Left lobe of liver (tissue), 2 donors: Measurements from ENCODE around the gene SPRED2. TPM values are rescaled to one million over a fixed set of nuclear protein-coding genes. Genes with fewer than 3 reads are reported as not detected.

Source experiments
- ATAC-seq: fragments of 200-7000 bp; cut with Tn5 transposase; one replicate; pipeline ENCODE4 v1.9.1; 2020; ENCODE audit warnings: mild to moderate bottlenecking, moderate library complexity
- DNase-seq: peaks from one replicate; pipeline ENCODE4 v3.0.0-alpha.2; 2020; ENCODE audit warnings: low spot score
- total RNA-seq: library from RNA; stranded (reverse); gene quantifications from one replicate; pipeline ENCODE4 v1.2.1, GENCODE V29; 2021
- donor health status: DM: no; HTN: no; CAD: no; lungs with moderate emphysema.
- donor health status: DM: no; HTN: yes; CAD: no.

Gene SPRED2
- total RNA-seq, 1 donor from 2014 or later = 17.3 TPM

DNA sequence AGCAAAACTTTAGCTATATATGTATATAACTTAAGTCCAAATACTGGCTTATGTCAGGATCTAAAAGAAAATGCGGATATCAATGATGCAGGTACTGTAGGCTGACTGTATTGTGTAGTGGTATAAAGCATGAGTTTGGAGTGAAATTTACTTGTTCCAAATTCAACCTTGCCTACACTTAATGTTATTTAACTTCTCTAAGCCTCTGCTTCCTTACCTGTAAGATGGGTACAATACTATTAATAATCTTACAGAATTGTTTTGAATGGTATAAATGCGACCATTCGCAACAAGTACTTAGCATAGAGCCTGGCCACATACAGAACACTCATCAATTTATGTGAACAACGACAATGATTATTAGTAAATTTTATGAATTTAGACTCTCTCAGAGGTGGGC lies 62.4 kb downstream of the SPRED2 start:
- DNase-seq (no peak), ATAC-seq (no peak)

DNA sequence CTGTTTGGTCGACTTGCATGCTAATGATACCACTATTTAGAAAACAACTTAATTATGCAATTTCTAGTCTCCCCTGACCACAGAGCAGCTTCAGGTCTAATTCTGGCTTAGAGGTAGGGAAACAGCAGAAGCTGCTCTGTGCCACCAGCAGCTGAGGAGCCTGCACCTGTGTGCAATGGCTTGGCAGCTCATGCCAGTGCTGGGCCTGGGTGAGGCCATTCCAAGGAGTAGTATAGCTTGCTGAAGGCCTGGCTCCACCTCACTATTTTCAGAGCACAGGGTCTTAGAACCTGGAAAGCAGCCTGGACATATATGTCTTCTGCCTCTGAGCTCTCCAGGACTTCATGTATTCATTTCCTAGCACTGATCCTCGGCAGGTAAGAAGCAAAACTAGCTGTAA lies 62.8 kb downstream of the SPRED2 start:
- no peak for ATAC-seq
- no peak for DNase-seq

DNA sequence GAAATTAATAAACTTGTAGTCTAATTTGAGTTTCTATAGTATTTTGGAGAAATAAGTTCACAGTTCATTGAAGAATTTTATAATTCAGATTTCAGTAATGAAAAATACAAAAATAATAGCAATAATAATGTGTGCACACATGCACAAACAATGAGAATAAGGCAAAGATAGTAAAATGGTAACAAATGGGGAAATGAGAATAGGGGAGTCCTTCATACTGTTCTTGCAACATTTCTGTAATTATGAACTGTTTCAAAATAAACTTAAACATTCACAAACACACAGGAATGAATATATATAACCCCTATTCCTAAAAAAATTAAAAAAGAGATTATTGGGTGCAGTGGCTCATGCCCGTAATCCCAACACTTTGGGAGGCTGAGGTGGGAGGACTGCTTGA lies 63.9 kb downstream of the SPRED2 start:
- ATAC-seq (no peak), DNase-seq (no peak)

DNA sequence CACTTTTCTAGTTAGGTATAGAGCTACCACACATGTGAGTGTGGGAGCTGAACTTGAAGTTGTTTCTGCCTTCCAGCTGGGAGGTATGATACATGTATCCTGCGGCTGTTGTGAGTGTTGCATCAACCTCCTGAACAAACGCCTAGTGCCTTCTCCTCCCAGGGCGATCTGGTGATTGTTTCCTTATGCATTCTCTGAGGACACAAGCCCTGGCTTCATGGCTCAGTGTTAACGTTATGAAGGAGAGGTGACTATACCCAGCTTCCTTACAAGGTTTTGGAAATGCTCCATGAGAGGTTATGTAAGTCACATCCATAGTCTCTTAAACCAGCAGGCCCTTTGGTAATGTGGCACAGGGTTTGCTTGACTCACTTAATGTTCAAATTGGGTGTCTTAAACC lies 64.9 kb downstream of the SPRED2 start:
- DNase-seq = no peak
- peak; percentile 29 for ATAC-seq

DNA sequence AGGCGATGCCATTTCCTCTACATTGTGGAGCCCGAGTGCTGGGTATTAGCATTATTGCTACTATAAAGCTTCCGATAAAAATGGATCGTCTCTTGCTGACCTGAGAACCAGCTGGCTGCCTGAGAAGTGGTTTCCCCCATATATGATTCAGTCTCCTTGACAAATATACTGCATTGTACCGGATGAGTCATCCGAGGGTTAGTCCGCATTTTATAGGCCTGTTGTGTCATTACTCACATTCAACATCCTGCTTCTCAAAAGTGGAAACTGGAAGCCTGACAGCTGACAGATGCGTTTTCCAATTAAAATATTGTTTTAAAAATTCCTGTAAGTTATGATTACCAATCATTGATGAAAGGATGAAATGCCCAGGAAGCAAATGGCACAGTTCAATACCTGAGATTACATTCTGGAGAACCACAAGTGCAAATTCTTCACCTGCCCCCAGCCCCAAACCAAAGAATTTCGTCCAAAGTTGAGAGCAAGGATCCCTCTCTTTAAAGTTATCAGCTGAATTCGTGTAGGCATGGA lies 65.7 kb downstream of the SPRED2 start:
- ATAC-seq = no peak
- no peak for DNase-seq

DNA sequence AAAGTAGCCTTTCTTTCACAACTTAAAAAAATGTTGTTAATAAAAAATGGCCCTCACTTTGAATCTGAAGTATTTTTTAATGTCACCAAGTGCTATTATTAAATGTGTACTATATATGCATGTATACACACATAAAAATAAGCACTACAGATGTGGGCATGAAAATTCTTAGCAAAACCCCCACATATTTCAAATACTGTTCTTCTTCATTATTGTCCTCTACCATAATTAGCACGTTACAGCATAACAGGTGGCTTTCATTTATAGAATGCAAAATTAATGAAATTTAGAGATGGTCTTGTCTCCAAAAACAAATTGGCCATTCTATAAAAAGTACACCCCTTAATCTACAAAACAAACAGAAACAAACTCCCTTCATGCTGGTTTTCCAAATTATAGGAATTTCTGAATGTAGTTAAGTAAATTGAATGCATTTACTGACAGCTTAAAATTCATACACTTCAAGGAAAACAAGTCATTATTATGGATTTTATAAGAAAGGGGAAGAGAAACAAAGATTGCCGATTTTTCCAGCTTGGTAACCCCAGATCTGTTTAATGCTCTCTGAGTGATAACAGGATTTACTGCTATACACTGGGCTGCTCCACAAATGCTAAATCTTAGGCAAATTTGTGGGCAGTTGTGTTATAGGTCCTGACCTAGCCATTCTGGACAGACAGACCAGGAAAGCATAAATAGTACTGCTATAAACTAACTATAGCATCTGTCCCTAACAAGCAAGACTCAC lies 67.2 kb downstream of the SPRED2 start:
- no peak for DNase-seq
- ATAC-seq = no peak

DNA sequence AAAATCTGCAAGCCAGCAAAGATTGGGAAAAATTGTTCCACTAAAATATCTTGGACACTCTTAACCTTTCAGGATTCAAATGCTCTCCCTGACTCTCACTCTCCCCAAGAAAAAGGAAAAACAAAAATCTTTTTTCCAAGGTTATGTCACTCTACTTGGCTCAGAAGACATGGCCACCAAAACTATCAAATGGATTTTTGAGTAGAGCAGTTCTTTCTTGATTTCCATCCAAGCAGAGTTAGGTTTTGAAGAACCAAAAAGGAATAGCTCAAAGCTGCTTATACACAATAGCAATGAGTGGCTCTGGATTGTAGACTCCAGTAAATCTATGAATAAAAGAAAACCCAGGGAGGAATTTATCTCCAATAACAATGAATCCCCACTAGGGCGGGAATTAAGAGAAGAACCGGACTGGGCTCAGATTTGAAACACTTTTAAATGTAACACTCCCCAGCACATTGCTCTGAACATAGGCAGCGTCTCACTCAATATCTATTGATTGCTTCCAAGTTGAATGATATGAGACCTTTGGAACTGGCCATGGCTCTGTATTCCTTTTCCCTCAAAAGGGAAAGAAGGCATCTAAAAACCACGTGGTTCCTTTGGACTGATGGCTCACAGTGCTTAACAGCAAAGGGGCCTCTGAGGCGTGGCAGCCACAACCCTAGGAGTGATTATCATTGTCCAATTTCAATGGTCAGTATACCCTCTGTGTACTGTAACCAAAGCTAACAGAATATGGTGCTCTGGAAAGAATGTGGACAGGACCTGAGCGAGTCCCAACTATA lies 68.3 kb downstream of the SPRED2 start:
- DNase-seq = no peak
- peak; percentile 75 for ATAC-seq

DNA sequence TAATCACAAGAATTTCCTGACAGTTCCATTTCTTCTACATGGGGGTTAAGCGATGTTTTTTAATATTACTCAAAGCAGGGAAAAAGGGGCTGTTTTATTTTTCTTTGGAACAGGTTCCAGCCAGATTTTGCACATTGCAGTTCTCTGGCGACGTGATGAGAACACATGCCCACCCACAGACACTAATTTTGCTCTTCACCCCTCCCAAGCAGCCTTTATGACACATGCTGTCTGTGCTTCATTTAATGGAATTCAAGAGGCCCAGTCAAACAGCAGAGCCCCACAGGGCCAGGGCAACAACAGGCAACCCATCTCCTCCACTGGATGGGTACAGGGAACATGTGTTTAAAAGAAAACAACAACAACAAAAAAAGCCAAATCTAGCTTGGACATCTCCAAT lies 70.8 kb downstream of the SPRED2 start:
- ATAC-seq = no peak
- no peak for DNase-seq

DNA sequence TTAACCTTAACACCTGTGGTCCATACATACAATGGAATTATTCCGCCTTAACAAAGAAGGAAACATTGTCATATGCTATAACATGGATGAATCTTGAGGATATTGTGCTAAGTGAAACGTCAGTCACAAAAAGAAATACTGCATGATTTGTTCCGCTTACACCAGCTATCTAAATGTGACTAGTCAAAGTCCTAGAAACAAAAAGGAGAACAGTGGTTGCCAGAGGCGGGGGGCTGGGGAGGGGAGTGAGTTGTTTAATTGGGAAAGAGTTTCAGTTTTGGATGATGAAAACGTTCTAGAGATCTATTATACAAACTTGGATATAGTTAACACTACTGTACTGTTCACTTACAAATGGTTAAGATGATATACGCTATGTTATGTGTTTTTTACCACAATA lies 72.0 kb downstream of the SPRED2 start:
- ATAC-seq (no peak), DNase-seq (no peak)

DNA sequence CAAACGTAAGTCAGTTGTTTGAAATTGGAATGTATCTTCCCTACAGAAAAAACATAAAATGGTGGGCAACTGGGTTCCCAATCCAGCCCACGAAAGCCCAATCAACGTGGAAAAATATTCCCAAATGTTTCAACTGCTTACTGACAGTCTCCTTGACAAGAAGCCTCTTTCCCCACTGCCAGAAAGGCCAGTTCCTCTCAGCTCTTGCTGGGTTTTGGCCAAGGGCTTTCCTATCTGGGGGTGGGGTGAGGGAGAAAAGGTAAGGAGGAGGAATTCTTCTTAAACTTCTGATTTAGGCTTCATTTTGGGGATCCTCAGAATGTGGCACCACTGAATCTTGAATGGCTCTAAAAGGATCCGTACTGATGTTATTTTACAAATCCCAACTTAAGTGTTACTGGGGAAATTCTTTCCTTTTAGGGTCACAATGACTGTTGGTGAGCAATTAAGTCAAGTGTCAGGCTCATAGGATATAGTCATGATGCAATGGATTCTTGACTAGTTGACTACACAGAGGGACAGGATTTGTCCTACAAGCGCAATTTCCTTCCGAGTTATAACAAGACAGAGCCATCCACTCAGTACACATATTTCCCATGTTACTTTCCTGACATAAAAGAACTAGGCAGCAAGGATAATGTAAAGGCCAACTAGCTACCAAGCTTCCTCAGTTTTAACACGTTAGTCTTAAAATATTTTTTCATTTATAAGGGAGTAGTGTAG lies 73.6 kb downstream of the SPRED2 start:
- DNase-seq (no peak), ATAC-seq (no peak)

DNA sequence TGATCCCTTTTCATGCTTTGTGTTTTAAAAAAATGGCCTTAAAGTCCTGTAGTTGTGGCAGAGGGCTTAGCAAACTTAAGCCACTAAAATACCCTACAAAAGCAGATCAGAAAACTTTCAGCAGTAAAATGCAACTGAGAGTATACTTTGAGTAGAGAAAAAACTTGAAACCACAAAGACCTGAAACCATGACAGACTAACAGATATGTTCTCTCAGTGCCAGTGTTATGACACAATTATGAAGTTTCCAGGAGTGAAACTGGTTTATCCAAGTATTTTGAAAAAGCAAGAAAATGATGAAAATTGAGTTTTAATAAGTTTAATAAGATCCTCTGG lies 74.5 kb downstream of the SPRED2 start:
- ATAC-seq = no peak
- no peak for DNase-seq

DNA sequence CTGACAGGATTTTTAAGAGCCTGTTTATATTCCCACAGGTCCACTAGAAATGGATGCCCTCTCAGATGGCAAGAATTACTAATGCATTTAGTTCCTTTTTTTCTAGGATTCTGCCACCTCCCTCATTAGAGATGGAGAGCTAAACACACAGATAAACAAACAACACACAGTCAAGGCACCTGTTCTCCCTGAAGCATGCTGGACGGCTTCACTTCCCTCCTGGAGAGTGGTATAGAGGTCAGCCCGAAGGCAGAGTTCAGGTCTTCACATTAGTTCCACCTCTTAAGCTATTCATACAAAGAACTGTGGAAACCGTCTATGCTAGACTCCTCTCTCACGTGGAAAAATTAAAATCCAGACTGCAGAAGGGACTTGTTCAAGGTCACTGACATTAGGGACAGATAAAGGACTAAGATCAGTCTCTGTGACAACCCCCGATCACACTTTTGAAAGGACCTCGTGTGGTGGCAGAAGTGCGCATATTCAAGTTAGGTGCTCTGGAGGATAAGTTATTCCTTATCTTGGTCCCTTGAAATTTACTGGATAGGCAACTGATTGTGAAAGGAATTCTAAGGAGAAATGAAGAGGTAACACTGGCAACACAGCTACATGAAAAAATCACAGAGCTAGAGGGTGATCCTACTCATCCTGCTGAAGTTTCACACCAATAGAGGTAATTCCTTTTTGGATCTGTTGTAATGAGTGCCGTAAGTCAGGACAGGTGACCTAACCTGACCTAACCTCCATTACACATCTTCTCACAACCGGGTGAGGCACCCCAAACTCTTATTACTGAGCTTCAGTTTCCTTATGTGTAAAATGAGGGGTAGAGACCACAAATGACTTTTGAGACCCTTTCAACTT lies 75.1 kb downstream of the SPRED2 start:
- DNase-seq = no peak
- ATAC-seq = peak; percentile 47

DNA sequence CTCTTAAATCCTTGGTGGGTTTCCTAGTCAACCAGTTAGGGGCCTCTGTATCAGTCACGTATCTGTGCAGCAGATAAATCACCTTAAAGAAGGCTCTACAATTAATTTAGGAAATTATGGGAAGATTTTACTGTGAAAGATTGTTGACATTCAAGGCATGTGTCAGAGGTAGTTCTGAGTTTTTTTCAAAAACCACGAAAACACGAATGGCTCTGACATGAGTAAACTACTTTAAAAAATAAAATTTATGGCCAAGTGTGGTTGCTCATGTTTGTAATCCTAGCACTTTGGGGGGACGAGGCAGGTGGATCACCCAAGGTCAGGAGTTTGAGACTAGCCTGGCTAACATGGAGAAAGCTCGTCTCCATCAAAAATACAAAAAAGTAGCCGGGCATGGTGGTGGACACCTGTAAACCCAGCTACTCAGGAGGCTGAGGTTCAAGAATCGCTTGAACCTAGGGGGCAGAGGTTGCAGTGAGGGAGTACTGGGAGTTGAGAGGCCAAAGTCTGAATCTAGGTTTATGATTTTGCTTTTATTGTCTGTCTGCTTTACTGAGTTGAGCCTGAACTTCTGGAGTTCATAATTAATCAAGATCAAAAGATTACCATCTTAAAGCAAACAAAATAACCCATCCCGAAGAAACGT lies 77.1 kb downstream of the SPRED2 start:
- DNase-seq (no peak), ATAC-seq (no peak)

DNA sequence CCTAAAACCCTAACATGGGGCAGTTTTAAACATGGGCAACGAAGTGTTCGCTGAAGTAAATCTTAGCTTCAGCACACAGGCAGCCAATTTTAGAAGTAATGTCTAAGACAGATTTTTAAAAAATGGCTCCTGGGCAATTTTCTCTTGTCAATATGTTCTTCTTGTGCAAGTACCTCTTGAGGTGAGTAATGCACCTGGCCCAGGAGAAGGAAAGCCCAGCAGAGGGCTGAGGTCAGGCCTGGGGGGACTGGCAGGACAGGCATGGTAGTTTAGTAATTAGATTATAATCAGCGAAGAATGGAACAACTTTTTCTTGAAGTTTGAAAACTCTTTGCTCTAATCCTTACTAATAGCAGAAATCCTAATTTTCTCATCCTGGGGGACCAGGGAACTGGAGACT lies 77.6 kb downstream of the SPRED2 start:
- ATAC-seq (no peak), DNase-seq (no peak)

DNA sequence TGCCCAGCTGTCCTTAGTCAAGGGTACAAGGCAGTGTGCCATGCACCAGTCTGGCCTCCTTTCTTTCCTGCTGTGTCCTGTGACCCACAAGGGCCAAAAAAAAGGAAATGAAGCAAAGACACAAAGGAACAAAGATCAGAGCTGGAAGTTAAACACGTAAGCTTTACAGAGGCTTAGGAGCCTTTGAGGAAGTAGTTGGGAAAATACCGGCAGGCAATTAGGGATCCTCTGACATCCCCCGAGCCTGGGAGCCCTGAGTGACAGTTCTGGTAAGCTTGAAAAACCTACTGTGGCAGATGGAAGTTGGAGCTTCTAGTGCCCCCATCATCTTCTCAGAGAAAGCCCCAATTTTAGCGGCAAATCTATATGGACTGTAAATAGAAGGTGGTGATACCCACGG lies 78.5 kb downstream of the SPRED2 start:
- DNase-seq (no peak), ATAC-seq (no peak)

DNA sequence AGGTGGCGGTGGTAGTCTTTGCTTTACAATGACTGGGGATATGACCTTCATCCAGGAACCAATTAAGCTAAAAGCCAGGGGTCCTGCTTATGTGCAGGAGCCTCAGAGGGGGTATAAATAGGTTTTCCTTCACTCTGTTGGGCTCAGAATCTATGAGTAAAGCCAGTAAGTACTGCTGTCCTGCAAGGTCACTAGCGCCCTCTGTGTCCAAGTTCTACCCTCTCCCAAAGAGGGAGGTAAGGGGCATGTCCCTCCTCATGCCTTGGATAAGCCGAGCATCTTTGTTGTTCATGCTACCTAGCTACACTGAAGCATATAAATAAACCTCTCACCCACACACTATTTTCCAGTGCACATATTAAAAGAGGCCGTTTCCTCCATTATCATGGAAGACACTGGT lies 79.4 kb downstream of the SPRED2 start:
- DNase-seq (no peak), ATAC-seq (no peak)

DNA sequence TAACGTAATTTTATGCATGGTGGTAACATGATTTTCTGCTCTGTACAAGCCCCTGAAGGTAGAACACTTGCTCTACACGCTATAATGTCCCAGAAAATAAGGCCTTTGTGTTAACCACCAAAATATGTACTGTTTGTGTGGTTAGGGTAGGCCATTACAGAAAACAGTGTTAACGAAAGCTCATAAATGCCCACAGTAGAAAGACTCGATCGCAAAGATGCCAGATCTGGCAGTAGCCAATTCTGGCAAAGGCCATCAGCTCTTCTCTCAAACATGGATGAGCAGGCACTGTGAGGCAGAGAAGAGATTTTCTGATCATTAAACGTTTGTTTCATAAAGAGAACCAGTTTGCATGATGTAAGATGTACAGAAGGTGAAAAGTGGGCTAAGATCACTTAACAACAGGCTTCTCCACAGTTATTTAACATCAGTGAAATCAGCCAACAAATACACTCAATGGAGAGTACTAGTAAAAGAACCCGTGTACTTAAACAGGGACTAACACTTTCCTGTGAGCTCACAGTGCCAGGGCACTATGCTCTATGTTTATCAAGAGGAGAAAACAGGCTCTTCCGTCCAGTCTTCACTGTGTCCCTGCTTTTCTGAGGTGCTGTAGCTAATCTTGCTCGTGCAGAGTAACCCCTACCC lies 80.3 kb downstream of the SPRED2 start:
- no peak for DNase-seq
- ATAC-seq = no peak

DNA sequence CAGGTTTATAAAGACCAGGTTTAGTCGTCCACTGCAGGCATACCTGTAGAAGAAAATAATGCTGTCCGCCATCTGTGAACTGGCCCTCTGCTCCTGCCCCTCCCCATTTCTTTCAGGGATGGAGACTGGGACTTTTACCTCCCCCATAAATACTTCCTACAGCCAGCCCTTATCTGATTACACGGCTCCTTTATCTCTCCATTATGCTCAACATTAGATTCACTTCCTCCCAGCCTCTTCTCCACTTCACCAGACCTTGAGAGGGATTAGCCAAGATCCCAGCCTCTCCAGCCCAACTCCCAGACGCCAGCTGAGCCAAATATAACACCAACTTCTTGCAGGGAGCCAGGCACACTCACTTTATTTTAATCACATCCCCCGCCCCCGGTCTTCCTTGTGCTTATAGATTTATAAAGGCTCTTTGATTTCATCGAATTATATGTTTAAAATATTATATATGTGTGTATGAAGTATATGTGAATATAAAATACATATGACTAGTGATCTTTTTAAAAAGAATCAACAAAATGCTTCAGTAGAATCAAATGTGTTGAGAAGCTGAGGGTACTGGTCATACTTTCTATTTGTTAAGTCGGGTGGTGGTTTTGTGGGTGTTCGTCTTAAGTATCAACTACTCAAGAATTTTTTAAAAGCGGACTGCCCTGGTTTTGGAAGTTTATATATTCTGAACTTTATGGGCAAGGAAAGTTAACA lies 81.0 kb downstream of the SPRED2 start:
- no peak for ATAC-seq

DNA sequence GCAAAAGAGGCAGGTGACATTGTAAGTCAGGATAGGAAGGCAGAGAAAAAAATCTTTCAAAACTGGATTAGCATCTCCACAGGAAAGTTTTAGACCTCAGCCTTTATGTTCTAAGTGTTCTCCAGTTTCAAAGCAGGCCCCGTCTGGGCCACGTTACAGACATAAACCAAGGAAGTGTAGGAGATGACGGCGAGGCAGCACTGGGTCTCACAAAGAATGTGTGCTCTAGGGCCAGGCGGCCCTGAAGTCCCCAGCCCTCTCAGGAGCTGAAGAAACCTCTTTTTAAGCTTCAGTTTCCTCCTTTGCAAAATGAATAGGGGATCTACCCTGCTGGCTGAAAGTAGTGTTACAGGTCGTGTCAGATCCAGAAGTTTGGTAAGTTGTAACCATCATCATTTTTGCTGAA lies 81.7 kb downstream of the SPRED2 start:
- DNase-seq = no peak
- peak; percentile 38 for ATAC-seq

More for the DNA sequence above, 81.0 kb downstream of the SPRED2 start:
- DNase-seq = no peak
